Neural progenitor cell (in vitro differentiated cells): ENCODE results near the gene GPD2.

Experiments used
- CTCF ChIP-seq: fragments of 200-600 bp; sonication (generic); IDR thresholded peaks from 2 replicates; pipeline ENCODE4 v1.5.1; 2017; ENCODE audit warnings: antibody characterized with exemption, mild to moderate bottlenecking
- EZH2 ChIP-seq: fragments of 200-600 bp; sonication (generic); IDR thresholded peaks from 2 replicates; pipeline ENCODE4 v1.6.1; 2017; ENCODE audit warnings: antibody characterized with exemption, mild to moderate bottlenecking, moderate library complexity

- no peak for TF ChIP-seq EZH2
- TF ChIP-seq CTCF: no peak
Measured at GRCh38 chr2:156622491-156622890, 186.3 kb downstream of the GPD2 start.
